Activated CD4-positive, alpha-beta T cell treated with anti-CD3 and anti-CD28 coated beads, Interleukin-2, amount 50 U/mL, for 16 hours (primary cell): ENCODE data around the gene TM6SF1.
A peak's percentile ranks its signal among the peaks of the same experiment; 100 is the strongest.
"Not testable (repeated sequence)": the region's sequence is repeated elsewhere in the genome, so short reads cannot be mapped to it uniquely, and the experiment has no call there.

Source experiments
- DNase-seq: peaks from one replicate; pipeline ENCODE4 v3.0.0-alpha.2; 2020

Gene TM6SF1

DNA sequence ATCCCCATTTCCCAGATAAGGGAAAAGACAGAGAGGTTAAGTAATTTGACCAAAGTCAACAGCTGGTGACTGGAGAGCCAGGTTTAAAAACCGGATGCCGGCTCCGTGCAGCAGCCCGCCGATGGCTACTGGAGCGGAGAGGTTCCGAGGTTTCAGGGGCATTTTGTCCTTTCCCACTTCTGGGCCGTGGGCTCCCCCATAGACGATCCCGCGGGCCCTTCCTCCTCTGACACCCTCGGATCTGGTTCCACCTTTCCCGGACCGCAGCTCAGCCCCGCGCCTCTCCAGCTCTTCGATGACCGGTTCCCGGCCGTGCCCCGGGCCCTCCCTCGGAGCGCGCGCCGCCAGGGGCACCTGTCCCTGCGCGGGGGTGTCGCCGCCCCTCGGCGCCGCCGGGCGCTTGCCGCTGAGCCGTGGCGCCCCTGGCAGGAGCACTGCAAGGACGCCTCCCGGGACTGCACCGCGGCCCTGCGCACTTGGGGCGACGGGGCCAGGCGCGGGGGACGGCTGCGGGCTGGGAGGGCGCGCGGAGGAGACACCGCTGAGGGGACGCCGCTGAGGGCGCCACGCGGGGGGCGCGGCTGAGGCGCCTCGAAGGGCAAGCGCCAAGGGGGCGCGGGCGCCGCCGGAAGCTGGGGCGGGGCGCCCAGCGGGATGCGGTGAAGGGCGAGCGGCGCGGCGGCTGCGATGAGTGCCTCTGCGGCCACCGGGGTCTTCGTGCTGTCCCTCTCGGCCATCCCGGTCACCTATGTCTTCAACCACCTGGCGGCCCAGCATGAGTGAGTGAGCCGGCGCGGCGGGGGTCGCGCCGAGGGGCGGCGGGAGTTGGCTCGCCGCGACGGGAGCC, at the start of gene TM6SF1:
Gene TM6SF1 (plus strand): TSS at position 652 of the 847 bp plus-strand sequence. CDS start 36 bp downstream, at position 688.
- DNase-seq = no peak

DNA sequence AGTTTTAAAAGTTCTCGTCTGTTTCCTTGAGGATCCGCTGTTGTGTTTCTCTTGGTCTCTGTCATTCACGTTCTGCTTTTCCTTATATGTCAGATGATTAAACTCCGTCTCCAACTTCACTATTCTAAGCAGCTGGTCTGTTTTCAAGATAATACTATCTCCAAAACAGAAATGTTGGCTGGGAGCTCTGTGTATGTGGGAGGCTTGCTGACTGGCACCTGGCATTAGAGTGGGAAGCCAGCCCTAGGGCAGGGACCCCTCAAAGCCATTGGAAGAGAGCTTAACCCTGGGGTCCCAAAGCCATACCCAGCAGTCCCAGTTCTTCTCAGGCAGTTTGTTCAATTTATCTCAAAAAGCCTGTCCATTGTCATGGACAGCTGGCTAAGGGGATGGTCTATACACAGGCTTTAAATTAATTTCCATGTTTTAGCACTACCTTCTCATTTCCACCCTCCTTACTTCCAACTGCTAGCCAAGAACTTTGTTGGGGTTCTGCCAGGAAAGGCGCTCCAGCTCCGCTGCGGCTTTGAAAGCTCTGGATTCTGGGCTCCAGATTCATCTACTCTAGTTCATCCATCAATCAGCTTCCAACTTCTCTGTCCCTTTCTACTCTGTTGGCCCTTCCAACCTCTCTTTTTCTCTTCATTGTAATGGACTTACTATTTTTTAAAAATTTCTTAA, 49.6 kb upstream of the TM6SF1 start:
- no peak for DNase-seq

DNA sequence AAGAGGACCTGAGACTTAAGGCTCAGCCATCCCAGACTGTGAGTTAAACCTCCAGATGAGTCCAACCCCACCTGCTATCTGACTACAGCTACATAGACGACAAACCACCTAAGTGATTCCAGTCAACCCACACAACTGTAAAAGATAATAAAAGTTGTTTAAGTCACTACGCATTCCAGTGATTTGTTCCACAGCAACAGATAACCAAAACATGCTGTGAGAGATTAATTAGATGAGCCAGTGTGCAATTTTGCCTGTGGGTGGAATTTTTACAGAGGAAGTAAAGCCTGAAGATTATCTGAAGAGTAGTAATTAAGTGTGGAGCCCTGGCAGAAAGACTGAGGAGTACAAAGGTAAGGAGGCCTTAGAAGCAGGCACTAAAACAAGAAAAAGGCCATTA, 45.8 kb upstream of the TM6SF1 start:
- no peak for DNase-seq

DNA sequence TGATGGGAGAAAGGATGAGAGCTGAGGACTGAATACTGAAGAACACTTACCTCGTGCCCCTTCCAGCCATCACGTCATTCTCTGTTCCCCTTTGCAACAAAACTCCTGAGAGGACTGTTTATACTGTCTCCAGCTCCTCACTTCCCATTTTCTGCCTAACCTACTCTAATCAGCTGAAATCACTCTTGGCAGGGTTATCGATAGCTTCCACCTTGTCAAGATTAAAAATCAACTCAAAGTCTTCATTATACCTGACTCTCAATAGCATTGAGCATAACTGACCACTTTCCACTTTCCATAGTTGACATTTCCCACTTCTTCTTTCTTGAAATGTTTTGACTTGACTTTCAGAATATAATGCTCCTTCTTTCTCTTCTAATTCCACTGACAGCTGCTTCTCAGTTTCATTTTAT, 44.7 kb upstream of the TM6SF1 start:
- no peak for DNase-seq

DNA sequence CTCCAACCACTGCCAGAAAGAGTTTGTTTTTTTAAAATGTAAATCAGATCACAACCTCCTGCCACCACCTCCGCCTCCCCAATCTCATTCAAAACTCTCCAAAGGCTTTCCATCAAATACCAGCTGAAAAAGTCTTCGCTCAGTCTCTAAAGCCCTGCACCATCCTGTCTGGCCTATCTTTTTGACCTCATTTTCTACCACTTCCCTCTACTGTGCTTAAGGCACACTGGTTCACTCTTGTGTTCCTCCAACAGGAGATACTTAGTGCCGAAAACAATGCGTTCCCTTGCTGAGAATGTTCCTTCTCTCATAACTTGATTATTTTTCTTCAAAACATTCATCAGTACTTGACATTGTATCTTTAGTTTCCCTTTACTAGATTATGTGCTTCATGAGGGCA, 43.9 kb upstream of the TM6SF1 start:
- no peak for DNase-seq

DNA sequence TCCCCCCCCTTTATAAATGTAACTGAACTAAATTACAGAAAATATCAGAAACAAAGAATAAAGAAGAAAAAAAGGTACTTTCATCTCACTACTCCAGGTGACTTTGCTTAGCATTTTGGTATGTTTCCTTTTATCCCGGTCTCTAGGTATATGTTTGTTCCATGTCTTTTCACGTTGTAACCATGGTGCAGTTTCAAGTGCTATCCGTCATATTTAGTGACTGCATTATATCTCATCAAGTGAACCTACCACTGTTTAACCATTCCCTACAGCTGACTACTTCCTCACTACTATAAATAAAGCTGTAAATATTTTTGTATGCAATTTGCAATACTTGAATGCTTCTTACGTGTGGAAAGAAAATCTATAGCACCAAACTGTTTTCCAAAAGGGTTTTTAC, 42.6 kb upstream of the TM6SF1 start:
- DNase-seq = no peak

DNA sequence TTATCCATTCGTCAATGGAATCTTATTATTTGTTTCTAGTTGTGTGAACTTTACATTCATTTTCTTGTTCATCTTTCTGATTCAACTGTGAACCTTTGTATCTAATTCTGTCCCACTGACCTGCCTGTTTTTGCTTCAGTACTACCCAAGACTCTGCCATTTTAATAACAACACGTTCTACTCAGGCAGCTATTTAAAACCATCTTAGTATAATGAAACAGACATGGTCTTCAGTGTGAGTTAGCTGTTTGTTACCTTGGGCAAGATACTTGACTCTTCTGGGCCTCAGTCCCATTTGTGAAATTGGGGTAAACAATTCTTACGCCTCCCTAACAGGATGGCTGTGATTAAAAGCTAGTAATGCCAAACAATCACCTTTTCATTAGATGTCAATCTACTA, 42.0 kb upstream of the TM6SF1 start:
- no peak for DNase-seq

DNA sequence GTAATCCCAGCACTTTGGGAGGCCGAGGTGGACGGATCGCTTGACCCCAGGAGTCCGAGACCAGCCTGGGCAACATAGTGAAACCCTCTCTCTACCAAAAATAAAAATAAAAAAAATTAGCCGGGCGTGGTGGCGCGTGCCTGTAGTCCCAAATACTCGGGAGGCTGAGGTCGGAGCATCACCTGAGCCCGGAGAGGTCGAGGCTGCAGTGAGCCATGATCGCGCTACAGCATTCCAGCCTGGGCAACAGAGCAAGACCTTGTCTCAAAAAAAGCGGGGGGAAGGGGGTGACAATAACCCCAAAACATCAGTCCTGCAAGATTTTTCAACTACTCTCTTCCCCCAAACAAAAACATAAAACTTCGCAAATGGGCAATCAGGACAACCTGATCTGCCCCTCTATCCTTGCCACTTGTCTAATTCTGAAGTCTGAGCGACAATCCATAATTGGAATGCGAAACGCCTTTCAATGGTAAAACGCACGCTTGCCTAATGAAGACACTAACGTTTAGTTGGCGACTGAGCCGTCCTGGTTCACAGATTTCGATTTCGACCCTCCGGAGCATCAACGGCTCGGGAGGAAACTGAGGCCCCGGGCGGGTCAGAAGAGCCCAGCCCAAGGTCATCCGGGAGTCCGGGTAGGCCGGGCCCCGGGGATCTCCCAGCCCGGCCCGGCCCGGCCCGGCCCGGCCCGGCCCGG, 41.3 kb upstream of the TM6SF1 start:
- no peak for DNase-seq

DNA sequence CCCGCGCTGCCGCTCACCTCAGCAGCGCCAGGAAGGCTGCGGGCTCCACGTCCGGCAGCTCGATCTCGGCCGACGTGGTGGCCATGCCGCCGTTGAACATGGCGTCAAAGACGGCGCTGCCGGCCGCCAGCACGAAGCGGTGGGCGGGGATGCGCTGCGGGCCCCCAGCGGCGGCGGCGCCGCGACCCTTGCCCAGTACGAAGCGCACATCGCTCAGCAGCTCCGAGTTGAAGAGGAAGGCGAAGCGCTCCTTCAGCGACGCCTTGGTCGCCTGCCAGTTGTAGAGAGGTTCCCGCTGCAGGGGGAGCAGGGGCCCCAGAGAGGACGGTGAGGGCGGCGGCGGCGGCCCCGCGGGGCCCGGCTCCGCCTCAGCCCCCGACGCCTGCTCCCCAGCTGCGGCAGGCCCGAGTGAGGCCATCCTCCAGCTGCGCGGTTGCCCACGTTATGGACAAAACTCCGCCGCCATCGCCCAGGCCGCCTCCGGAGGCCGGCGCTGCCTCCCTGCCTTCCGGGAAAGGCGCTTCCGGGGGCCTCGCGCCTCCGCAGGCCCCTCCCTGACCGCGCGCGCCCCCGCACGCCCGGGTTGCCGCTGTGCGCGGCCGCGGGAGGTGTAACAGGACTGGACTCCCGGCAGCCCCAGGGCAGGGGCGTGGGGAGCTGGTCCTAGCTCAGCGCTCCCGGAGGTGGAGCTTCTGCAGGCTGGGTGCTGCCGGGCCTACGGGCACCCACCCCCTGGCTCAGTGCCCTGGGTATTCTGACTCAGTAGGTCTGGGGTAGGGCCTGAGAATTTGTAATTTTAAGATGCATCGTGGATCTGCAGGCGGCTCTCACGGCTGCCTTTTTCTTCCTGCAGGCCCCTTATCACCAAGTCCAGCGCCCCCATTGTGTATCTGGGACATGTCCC, 40.5 kb upstream of the TM6SF1 start, which contains the start of gene BTBD1:
Gene BTBD1 (minus strand): TSS at position 519 of the 904 bp plus-strand sequence. CDS start 101 bp downstream, at position 418.
- peak; percentile 93 for DNase-seq

DNA sequence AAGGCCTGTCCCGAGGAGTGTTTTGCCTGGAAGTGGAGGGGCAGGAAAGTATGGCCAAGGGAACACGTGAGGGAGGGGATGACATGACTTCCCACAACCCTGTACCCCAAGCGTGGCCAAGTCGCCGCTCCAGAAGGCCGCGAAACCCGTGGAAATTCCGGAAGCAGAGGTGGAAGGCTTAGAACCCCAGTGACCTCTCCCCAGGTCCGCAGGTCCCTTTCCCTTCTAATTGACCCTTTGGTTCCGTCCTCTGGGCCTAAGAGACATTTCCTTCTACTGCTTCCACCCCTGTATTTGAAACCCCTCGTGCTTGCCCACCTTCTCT, 39.8 kb upstream of the TM6SF1 start:
- DNase-seq = no peak

DNA sequence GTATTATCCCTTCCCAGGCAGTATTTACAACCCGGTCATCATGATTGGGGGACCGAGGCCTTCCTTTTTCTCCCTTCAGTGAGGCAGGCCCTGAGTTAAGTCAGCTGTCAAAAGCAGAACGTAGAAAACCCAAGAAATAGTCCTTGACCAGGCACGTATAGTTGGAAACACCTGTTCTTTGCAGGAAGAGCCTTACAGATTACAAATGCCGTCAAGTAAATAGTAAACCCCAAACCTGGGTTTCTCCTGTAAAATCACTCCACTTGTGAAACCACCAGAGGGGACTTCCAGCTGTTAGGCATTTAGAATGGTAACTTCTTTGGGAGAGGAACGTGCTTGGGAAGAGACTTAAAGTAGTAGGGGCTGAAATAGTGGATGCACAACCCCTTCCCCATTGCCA, 39.4 kb upstream of the TM6SF1 start:
- no peak for DNase-seq

DNA sequence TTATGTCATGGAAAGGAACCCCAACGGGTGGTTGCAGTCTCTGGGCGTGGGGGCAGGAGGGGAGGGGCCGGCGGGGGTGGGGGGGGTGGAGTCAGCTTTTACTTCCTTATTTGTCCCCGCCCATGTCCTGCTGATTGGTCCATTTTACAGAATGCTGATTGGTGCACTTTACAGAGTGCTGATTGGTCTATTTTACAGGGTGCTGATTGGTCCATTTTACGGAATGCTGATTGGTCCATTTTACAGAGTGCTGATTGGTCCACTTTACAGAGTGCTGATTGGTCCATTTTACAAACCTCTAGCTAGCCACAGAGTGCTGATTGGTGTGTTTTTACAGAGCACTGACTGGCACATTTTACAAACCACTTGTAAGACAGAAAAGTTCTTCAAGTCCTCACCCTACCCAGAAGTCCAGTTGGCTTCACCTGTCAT, 38.2 kb upstream of the TM6SF1 start:
- peak; percentile 51 for DNase-seq

DNA sequence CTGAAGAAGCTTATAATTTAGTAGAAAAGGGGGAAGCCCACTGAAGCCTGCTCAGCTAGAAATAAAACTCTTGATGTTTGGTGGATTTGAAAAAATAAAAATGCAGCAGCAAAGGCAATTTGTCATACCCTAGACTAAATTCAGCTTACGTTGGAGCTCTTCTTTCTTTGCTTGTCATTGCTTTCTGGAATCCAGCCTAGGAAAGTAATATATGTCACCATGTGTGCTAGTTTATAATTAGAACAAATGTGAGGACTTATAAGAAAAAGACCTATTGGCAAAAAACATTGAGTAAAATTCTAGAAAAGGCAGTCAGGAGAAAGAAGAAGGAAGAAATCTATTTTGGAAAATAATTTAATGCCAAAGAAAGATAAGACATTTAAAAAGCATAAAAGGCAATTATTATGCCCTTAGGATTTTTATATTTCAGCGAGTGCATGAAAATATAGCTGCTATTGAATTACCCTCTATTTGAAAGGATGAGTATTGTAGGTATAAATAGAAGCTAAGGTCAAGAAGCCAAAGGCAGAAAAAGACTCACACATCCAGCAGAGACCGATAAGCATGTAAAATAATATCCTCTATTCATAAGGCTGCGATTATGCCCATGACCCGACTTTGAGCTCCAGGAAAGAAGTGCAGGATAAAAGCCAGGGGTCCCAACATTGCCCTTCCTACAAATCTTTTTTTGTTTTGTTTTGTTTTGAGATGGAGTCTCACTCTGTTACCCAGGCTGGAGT, 29.8 kb upstream of the TM6SF1 start:
- no peak for DNase-seq

DNA sequence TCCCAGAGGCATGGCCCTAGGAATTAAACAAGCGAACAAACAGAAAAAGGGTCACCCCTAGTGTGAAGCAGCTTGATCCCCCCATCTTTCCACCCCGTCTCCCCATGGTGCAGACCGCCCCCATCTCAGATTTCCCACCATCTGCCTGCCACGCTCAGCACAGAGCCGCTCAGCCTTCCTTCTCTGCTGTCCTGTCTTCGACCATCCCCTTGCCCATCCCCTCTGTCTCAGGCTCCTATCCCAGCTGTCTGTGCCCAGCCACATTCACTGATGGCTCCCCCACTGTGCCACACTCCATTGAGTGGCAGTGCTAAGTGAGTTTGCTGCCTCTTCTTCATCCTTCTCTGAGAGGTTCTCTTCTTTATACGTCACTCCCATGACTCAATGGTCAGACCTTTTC, 28.7 kb upstream of the TM6SF1 start:
- DNase-seq = no peak

DNA sequence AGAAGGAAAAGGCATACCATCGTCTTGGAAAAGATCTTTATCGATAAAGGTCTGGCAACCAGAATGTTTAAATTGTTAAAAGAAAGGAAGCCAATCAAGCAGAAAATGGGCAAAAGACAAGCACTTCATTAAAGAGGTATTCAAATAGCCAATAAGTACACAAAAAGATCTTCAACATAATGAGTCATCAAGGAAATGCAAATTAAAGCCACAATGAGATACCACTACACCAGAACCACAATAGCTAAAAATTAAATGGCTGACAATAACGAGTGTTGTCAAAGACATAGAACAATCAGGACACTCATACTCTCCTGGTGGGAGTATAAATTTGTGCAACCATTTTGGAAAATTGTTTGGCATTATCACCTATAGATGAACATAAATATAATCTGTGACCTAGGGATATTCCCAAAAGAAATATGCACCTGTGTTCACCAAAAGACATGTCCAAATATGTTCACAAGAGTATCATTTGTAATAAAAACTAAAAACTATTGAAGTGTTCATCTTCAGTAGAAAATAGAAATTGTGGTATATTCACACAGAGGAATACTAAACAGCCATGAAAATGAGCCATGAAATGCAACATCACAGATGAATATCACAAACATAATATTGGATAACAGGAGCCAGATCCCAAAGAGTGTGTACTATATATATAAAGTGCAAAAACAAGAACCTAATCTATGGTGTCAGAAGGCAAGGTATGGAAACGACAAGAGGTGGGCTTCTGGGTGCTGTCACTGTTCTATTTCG, 26.0 kb upstream of the TM6SF1 start:
- DNase-seq = no peak

DNA sequence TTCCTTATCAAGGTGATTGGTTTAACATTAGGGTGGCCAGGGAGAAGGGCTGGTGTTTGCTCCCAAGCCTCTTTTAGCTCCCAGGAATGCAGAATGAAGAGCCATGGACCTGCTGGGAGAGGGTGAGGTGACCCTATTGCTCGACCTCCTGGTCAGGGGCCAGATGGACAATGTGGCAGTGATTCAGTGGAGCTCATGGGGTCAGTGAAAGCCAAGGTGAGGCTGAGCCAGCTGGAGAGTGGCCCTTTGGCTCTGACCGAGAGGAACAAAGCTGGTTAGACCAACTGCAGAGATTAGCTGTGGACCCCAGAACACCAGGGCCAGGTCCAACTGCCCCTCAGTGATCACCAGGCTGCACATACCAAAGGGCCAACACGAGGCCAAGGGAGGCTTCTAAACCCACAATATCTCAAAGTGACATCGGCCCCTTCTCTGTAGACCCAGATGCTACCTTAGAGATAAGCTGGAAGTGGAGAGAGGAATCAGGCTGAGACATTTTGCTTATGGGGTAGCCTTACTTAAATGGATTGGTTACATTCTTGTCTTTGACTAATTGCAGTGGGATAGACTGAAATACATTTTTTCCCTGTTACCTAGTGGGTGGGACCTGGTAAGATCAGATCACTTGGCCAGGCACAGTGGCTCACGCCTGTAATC, 24.6 kb upstream of the TM6SF1 start:
- no peak for DNase-seq

DNA sequence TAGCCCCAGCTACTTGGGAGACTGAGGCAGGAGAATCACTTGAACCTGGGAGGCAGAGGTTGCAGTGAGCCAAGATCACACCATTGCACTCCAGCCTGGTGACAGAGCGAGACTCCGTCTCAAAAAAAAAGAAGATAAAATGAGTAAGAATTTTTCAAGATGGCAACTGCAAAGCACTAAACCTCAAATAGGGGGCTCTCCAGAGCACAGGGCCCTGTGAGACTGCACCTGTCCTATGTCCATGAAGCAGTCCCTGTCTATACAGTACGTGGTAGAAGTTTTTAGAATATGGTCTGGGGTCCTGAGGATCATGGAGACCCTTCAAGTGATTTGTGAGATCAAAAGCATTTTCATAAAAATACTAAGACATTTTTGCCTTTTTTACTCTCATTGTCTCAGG, 22.0 kb upstream of the TM6SF1 start:
- not testable (repeated sequence) for DNase-seq

DNA sequence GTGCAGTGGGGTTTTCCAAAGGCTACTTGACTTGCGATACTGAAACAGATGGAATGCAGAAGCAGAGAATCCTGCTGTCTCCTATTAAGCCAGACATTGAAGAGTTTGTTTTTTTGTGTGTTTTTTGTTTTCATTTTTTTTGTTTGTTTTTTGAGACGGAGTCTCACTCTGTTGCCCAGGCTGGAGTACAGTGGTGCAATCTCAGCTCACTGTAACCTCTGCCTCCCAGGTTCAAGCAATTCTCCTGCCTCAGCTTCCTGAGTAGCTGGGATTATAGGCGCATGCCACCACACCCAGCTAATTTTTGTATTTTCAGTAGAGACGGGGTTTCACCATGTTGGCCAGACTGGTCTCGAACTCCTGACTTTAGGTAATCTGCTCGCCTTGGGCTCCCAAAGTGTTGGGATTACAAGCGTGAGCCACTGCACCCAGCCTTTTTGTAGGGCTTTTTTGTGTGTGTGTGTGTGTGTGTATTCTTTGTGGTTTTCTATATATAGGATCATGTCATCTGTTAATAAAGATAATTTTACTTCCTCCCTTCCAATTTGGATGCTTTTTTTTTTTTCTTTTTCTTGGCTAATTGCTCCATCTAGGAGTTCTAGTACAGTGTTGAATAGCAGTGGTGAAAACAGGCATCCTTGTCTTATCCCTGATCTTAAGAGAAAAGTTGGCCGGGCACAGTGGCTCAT, 21.4 kb upstream of the TM6SF1 start:
- DNase-seq = not testable (repeated sequence)

DNA sequence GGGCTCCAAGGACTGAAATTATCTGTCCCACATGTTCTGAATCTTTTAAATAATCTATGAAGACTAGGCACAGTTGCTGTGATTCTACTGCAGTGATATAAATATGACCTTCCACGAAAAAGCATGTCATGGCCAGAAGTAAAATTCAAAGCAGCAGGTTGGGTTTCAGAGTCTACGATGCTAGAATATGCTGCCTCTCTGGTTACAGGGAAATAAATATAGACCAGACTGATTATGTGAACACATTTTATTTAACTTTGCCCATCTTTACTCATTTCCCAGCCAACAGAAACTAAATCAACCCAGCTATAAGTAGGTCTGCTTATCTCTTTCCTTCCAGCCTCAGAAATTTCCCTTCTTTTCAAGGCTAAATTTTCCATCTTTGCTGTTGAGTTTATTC, 19.9 kb upstream of the TM6SF1 start:
- DNase-seq = no peak

DNA sequence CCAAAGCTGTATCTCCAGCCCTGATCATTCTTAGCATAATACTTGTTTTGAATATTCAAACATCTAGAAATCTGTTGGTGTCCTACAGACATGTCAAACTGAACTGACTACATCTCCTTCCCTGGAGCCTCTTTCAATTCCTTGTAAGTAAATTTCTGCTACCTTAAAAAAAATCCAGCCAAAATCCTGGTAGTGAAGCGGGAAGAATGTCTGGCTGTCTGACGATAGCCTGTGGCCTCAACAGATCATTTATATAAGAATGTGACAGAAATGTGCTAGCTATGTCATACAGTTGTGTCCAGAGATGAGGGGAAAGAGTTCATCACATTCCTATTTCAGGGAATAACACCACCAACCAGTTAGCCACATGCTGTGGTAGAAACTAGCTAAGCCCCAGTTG, 18.6 kb upstream of the TM6SF1 start:
- no peak for DNase-seq
